DND-41 (cell line): ENCODE data around the gene GALNT6.

Experiments used
- ATAC-seq: fragments of 200-7000 bp; cut with Tn5 transposase; 3 replicates; pipeline ENCODE4 v1.9.1; 2021; ENCODE audit warnings: low read depth; ENCODE audit not compliant: insufficient read depth
- DNase-seq: peaks from one replicate; pipeline ENCODE4 v3.0.0-alpha.2; 2020
- H2AFZ ChIP-seq: 2 replicates; pipeline ENCODE4 v1.6.0; 2012; ENCODE audit warnings: low read depth, low read length
- H3K27ac ChIP-seq: 2 replicates; pipeline ENCODE4 v1.5.1; 2012; ENCODE audit warnings: low read length, inconsistent platforms
- H3K27me3 ChIP-seq: fragments of 200-600 bp; sonication (generic); 2 replicates; pipeline ENCODE4 v1.6.0; 2012; ENCODE audit warnings: low read length, mild to moderate bottlenecking, inconsistent platforms; ENCODE audit not compliant: insufficient read depth, poor library complexity
- H3K36me3 ChIP-seq: 2 replicates; pipeline ENCODE4 v1.5.1; 2012; ENCODE audit warnings: low read length, inconsistent platforms; ENCODE audit not compliant: insufficient read depth
- H3K4me1 ChIP-seq: 2 replicates; pipeline ENCODE4 v1.5.1; 2012; ENCODE audit warnings: mild to moderate bottlenecking, low read length; ENCODE audit not compliant: insufficient read depth
- H3K4me2 ChIP-seq: 2 replicates; pipeline ENCODE4 v1.6.0; 2012; ENCODE audit warnings: mild to moderate bottlenecking, moderate library complexity, low read length, inconsistent platforms; ENCODE audit not compliant: insufficient read depth
- H3K4me3 ChIP-seq, 2 experiments: fragments of 200-600 bp in 1 of 2; shearing (Covaris generic) in 1 of 2; 2 replicates each; pipeline ENCODE4 v1.5.1; 2012 to 2016; ENCODE audit warnings: inconsistent platforms in 2 of 2, low read length in 2 of 2, mild to moderate bottlenecking in 2 of 2, low read depth in 1 of 2, moderate library complexity in 1 of 2
- H3K79me2 ChIP-seq: 2 replicates; pipeline ENCODE4 v1.6.0; 2012; ENCODE audit warnings: low read length, inconsistent platforms; ENCODE audit not compliant: insufficient read depth
- H3K9ac ChIP-seq: 2 replicates; pipeline ENCODE4 v1.6.0; 2012; ENCODE audit warnings: low read depth, mild to moderate bottlenecking, inconsistent platforms, low read length, moderate library complexity
- H3K9me3 ChIP-seq: 2 replicates; pipeline ENCODE4 v1.5.1; 2012; ENCODE audit warnings: low read length, moderate library complexity, mild to moderate bottlenecking, inconsistent platforms; ENCODE audit not compliant: insufficient read depth, severe bottlenecking
- H4K20me1 ChIP-seq: 2 replicates; pipeline ENCODE4 v1.6.0; 2012; ENCODE audit warnings: low read length; ENCODE audit not compliant: insufficient read depth
- EZH2 ChIP-seq: IDR thresholded peaks from 3 replicates; pipeline ENCODE4 v1.6.1; 2012; ENCODE audit warnings: borderline replicate concordance, low read depth, mild to moderate bottlenecking, moderate library complexity, low read length, inconsistent platforms; ENCODE audit not compliant: severe bottlenecking
- TF ChIP-seq, protein P1 (sequence below): IDR thresholded peaks from 2 replicates; pipeline ENCODE4 v1.5.1; 2012; ENCODE audit warnings: borderline replicate concordance, low read length, moderate library complexity, mild to moderate bottlenecking; ENCODE audit not compliant: poor library complexity, severe bottlenecking; ENCODE audit errors: extremely low read depth

The GALNT6 gene

DNA sequence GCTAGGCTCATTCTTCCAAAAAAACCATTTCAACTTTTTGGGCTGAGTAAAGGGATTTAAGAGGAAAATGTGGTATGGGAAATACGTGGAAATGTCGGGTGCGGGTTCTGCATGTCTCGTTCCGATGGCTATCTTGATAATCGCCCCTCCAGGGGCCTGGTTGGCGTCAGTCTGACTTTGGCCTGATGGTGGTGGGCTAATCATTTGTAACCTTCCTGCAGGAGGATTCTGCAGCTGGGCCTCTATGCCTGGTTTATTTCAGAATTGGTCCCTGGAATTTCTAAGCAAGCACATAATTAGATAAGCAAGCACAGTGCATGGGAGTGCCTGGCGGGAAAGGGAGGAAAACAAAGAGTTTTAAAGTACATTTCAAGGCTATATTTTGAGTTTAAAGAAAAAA is 18.6 kb upstream of the GALNT6 start:
- TF ChIP-seq, protein P1, sequence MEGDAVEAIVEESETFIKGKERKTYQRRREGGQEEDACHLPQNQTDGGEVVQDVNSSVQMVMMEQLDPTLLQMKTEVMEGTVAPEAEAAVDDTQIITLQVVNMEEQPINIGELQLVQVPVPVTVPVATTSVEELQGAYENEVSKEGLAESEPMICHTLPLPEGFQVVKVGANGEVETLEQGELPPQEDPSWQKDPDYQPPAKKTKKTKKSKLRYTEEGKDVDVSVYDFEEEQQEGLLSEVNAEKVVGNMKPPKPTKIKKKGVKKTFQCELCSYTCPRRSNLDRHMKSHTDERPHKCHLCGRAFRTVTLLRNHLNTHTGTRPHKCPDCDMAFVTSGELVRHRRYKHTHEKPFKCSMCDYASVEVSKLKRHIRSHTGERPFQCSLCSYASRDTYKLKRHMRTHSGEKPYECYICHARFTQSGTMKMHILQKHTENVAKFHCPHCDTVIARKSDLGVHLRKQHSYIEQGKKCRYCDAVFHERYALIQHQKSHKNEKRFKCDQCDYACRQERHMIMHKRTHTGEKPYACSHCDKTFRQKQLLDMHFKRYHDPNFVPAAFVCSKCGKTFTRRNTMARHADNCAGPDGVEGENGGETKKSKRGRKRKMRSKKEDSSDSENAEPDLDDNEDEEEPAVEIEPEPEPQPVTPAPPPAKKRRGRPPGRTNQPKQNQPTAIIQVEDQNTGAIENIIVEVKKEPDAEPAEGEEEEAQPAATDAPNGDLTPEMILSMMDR = no peak
- no peak for TF ChIP-seq EZH2
- Histone ChIP-seq H2AFZ (no peak overlapping the region), H3K4me3 (no peak overlapping the region), H3K4me1 (peaks cover 5% of the 10 kb centered on the region), H3K4me2 (no peak overlapping the region), H4K20me1 (no peaks in the 10 kb centered on the region), H3K9ac (no peak overlapping the region), H3K27ac (no peak overlapping the region), H3K36me3 (no peaks in the 10 kb centered on the region), H3K27me3 (no peaks in the 10 kb centered on the region), H3K9me3 (no peaks in the 10 kb centered on the region), H3K79me2 (no peaks in the 10 kb centered on the region)
- ATAC-seq = no peak
- no peak for DNase-seq

- Histone ChIP-seq H2AFZ (peak overlapping the region; percentile 41; the same call in 1 of the 2 replicates), H3K9ac (no peak overlapping the region), H4K20me1 (no peaks in the 10 kb centered on the region), H3K9me3 (no peaks in the 10 kb centered on the region), H3K4me2 (no peak overlapping the region), H3K4me1 (peaks cover 5% of the 10 kb centered on the region), H3K27ac (no peak overlapping the region; the same call in 1 of the 2 replicates), H3K27me3 (no peaks in the 10 kb centered on the region), H3K79me2 (no peaks in the 10 kb centered on the region), H3K36me3 (no peaks in the 10 kb centered on the region), H3K4me3 (no peak overlapping the region)
- DNase-seq (no peak), ATAC-seq (peak; percentile 52; the same call in 2 of the 3 replicates)
- TF ChIP-seq, protein P1 = no peak
- TF ChIP-seq EZH2 = no peak
Observed at GRCh38 chr12:51407604-51408003, 16.4 kb upstream of the GALNT6 start.

GRCh38 chr12:51406859-51407258 is 15.7 kb upstream of the GALNT6 start:
- no peak overlapping the region; the same call in 1 of the 2 replicates for H3K27ac ChIP-seq
- no peak overlapping the region for H3K9ac ChIP-seq
- H3K4me3 ChIP-seq = no peak overlapping the region
- no peaks in the 10 kb centered on the region for H3K27me3 ChIP-seq
- DNase-seq (no peak), ATAC-seq (no peak)
- TF ChIP-seq, protein P1 = no peak
- TF ChIP-seq EZH2 = no peak
- H3K9me3 ChIP-seq = no peaks in the 10 kb centered on the region
- H3K4me1 ChIP-seq = peaks cover 5% of the 10 kb centered on the region
- H2AFZ ChIP-seq = no peak overlapping the region
- no peaks in the 10 kb centered on the region for H3K79me2 ChIP-seq
- H3K4me2 ChIP-seq = no peak overlapping the region
- no peaks in the 10 kb centered on the region for H3K36me3 ChIP-seq
- no peaks in the 10 kb centered on the region for H4K20me1 ChIP-seq

DNA sequence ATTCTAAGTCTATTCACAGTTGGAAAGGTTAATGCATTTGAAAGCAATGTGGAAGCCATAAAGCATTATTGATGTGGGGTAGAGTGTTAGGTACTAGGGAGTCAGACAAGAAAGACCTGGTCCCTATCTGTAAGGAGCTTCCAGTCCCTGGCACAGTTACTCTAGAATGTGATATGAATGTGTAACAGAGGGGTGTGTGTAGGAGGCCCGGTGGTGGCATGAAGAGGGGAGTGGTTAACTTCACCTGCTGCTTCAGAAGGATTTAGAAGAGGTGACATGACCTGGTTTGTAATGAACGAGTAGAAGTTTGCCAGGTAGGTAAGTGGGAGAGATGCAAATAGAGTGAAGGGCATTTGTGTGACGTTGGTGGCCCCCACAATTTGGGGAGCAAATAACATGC is 15.1 kb upstream of the GALNT6 start:
- no peaks in the 10 kb centered on the region for H4K20me1 ChIP-seq

More for the DNA sequence above, 15.1 kb upstream of the GALNT6 start:
- Histone ChIP-seq H3K27ac (no peak overlapping the region), H3K27me3 (no peaks in the 10 kb centered on the region), H3K4me2 (no peak overlapping the region), H3K36me3 (no peaks in the 10 kb centered on the region), H2AFZ (no peak overlapping the region), H3K9ac (no peak overlapping the region), H3K4me3 (no peak overlapping the region), H3K9me3 (no peaks in the 10 kb centered on the region), H3K79me2 (no peaks in the 10 kb centered on the region), H3K4me1 (peaks cover 5% of the 10 kb centered on the region)
- no peak for TF ChIP-seq EZH2
- TF ChIP-seq, protein P1 = no peak
- ATAC-seq (no peak), DNase-seq (no peak)
